PC-3 (cell line): ENCODE results near the gene NSDHL. TPM values are rescaled to one million over a fixed set of nuclear protein-coding genes. Genes with fewer than 3 reads are reported as not detected.

Experiments used
- ATAC-seq: fragments of 200-7000 bp; cut with Tn5 transposase; 2 replicates; pipeline ENCODE4 v1.9.1; 2020; ENCODE audit warnings: mild to moderate bottlenecking, moderate library complexity
- BruUV-seq: library from RNA; stranded (reverse); fragments of 400-500 nt; replicated peaks from 2 replicates; lab custom pipeline; 2021; lab: Mats Ljungman, UMichigan
- CTCF ChIA-PET: fragments of 300-600 bp; sonication (Branson Sonifier 250); formaldehyde crosslinking; loops from one replicate; lab custom pipeline; 2022; ENCODE audit warnings: antibody characterized with exemption; lab: Charles Lee
- POLR2A ChIA-PET: fragments of 300-600 bp; sonication (Branson Sonifier 250); formaldehyde crosslinking; loops from one replicate; lab custom pipeline; 2022; ENCODE audit warnings: antibody characterized with exemption; ENCODE audit not compliant: unreplicated experiment; lab: Charles Lee
- DNase-seq: peaks from one replicate; pipeline ENCODE4 v3.0.0-alpha.2; 2015
- H2AFZ ChIP-seq: fragments of 300-600 bp; sonication (generic); 2 replicates; pipeline ENCODE4 v1.6.0; 2016; ENCODE audit warnings: antibody characterized with exemption, low read length
- H3F3A ChIP-seq: fragments of 300-600 bp; sonication (generic); one replicate; pipeline ENCODE4 v1.6.0; 2017; ENCODE audit warnings: antibody characterized with exemption, low read length, control low read depth, mild to moderate bottlenecking; ENCODE audit not compliant: unreplicated experiment
- H3K27ac ChIP-seq: fragments of 300-600 bp; sonication (generic); 2 replicates; pipeline ENCODE4 v1.5.1; 2016; ENCODE audit warnings: mild to moderate bottlenecking, low read length
- H3K27me3 ChIP-seq: fragments of 300-600 bp; sonication (generic); 2 replicates; pipeline ENCODE4 v1.6.1; 2016; ENCODE audit warnings: low read length, mixed read lengths
- H3K36me3 ChIP-seq: fragments of 300-600 bp; sonication (generic); 2 replicates; pipeline ENCODE4 v1.6.1; 2016; ENCODE audit warnings: low read depth, mixed run types, low read length, mixed read lengths
- H3K4me1 ChIP-seq: fragments of 300-600 bp; sonication (generic); 2 replicates; pipeline ENCODE4 v1.5.1; 2016; ENCODE audit warnings: low read length; ENCODE audit not compliant: insufficient read depth
- H3K4me2 ChIP-seq: fragments of 300-600 bp; sonication (generic); 2 replicates; pipeline ENCODE4 v1.6.0; 2016; ENCODE audit warnings: low read length
- H3K4me3 ChIP-seq: fragments of 300-600 bp; sonication (generic); 2 replicates; pipeline ENCODE4 v1.5.1; 2016; ENCODE audit warnings: mild to moderate bottlenecking, low read length, mixed read lengths
- H3K79me2 ChIP-seq: fragments of 300-600 bp; sonication (generic); 2 replicates; pipeline ENCODE4 v1.6.1; 2017; ENCODE audit warnings: low read length, mixed read lengths
- H3K9ac ChIP-seq: fragments of 300-600 bp; sonication (generic); 2 replicates; pipeline ENCODE4 v1.6.0; 2016; ENCODE audit warnings: mild to moderate bottlenecking, low read length
- H3K9me2 ChIP-seq: fragments of 300-600 bp; sonication (generic); replicated peaks from 2 replicates; pipeline ENCODE4 v1.6.1; 2016; ENCODE audit warnings: mixed run types, low read length, mixed read lengths
- H3K9me3 ChIP-seq: fragments of 300-600 bp; sonication (generic); 2 replicates; pipeline ENCODE4 v1.6.1; 2016; ENCODE audit warnings: low read length, mixed read lengths
- H4K20me1 ChIP-seq: fragments of 300-600 bp; sonication (generic); 2 replicates; pipeline ENCODE4 v1.6.1; 2016; ENCODE audit warnings: low read length, mixed read lengths
- EZH2 ChIP-seq: fragments of 300-600 bp; sonication (generic); IDR thresholded peaks from one replicate; pipeline ENCODE4 v1.6.1; 2017; ENCODE audit warnings: antibody characterized with exemption, mild to moderate bottlenecking, low read length; ENCODE audit not compliant: unreplicated experiment
- EZH2phosphoT487 ChIP-seq: fragments of 300-600 bp; sonication (generic); IDR thresholded peaks from 2 replicates; pipeline ENCODE4 v1.6.1; 2018; ENCODE audit warnings: mild to moderate bottlenecking, antibody characterized with exemption, low read length, borderline replicate concordance
- intact Hi-C: fragments of 100-400 bp; cut with micrococcal nuclease; formaldehyde crosslinking; loops from 2 replicates; pipeline ENCODE4 v1.9.0; 2023
- total RNA-seq: library from RNA; depleted of rRNA; stranded (reverse); fragments of >200 nt; gene quantifications from 2 replicates; pipeline ENCODE4 v1.2.3, GENCODE V29; 2014
- TF ChIP-seq, protein P1 (sequence below): fragments of 300-600 bp; sonication (generic); conservative IDR thresholded peaks from 2 replicates; pipeline ENCODE4 v1.5.1; 2017; ENCODE audit warnings: antibody characterized with exemption, low read depth, mild to moderate bottlenecking, low read length

Gene NSDHL
- total RNA-seq, 1 experiment from 2014 or later, result 33.7 TPM

DNA sequence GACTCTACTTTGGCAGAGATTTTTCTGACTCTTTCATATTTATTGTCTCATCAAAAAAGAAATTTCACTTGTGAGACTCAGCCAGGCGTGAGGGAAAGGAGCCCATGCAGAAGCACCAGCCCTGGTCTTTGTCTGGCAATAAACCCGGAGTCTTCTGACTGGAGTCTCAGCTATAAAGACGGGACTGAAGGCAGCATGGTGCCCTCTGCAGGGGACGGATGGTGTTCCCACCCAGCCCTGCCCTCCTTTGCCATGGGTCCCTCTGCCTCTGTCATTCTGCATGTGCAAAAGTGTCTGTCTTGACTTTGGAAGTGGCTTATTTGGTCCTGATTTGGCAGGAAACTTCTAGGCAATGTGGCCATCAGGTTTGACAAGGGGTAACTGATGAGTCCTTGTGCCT is 81.2 kb downstream of the NSDHL start:
- no peaks in the 10 kb centered on the region for H4K20me1 ChIP-seq
- peaks cover 15% of the 10 kb centered on the region for H3K4me1 ChIP-seq
- H3K36me3 ChIP-seq, result no peaks in the 10 kb centered on the region
- ATAC-seq (no peak), DNase-seq (no peak)
- CTCF ChIA-PET, result no interaction called here
- no peaks in the 10 kb centered on the region for H3K9me2 ChIP-seq
- no peaks in the 10 kb centered on the region for H3K9me3 ChIP-seq
- no peak overlapping the region for H2AFZ ChIP-seq
- no peaks in the 10 kb centered on the region for H3K27me3 ChIP-seq
- H3K27ac ChIP-seq, result no peak overlapping the region
- H3K4me3 ChIP-seq, result no peak overlapping the region
- no peaks in the 10 kb centered on the region for H3F3A ChIP-seq
- intact Hi-C loops, result no loop called here
- TF ChIP-seq, protein P1, sequence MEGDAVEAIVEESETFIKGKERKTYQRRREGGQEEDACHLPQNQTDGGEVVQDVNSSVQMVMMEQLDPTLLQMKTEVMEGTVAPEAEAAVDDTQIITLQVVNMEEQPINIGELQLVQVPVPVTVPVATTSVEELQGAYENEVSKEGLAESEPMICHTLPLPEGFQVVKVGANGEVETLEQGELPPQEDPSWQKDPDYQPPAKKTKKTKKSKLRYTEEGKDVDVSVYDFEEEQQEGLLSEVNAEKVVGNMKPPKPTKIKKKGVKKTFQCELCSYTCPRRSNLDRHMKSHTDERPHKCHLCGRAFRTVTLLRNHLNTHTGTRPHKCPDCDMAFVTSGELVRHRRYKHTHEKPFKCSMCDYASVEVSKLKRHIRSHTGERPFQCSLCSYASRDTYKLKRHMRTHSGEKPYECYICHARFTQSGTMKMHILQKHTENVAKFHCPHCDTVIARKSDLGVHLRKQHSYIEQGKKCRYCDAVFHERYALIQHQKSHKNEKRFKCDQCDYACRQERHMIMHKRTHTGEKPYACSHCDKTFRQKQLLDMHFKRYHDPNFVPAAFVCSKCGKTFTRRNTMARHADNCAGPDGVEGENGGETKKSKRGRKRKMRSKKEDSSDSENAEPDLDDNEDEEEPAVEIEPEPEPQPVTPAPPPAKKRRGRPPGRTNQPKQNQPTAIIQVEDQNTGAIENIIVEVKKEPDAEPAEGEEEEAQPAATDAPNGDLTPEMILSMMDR, result peak; percentile 35; the same call in 1 of the 2 replicates
- TF ChIP-seq EZH2, result no peak
- TF ChIP-seq EZH2phosphoT487, result no peak
- BruUV-seq, result no TSS peak
- H3K79me2 ChIP-seq, result peaks cover 6% of the 10 kb centered on the region; the same call in 1 of the 2 replicates
- H3K9ac ChIP-seq, result no peak overlapping the region
- H3K4me2 ChIP-seq, result no peak overlapping the region
- POLR2A ChIA-PET, result no interaction called here

DNA sequence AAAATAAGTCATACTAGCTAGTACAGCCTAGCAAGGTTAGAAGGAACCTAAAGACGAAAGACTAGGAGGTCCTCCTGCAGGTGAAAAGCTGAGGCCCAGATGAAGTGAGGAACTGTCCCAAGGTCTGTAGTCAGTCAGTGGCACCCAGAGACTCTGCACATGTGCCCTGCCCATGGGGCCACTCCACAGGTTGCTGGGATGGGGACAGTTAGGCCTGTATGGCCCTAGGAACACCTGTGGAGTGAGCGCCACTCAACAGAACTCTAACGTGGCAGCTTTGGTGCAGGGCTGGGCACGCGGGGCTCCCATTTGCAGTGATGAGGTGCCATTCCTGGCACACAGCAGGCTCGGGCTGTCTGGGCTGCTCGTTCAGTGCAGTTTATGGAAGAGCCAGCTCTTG is 81.8 kb downstream of the NSDHL start:
- TF ChIP-seq EZH2phosphoT487, result no peak
- TF ChIP-seq, protein P1, result no peak
- no peak for TF ChIP-seq EZH2
- peaks cover 15% of the 10 kb centered on the region for H3K4me1 ChIP-seq
- H3K79me2 ChIP-seq, result peaks cover 6% of the 10 kb centered on the region; the same call in 1 of the 2 replicates
- no TSS peak for BruUV-seq
- no peaks in the 10 kb centered on the region for H4K20me1 ChIP-seq
- H3K27me3 ChIP-seq, result no peaks in the 10 kb centered on the region
- ATAC-seq, result no peak
- H3K9me3 ChIP-seq, result no peaks in the 10 kb centered on the region
- no peaks in the 10 kb centered on the region for H3K36me3 ChIP-seq
- intact Hi-C loops, result no loop called here
- ChIA-PET POLR2A (no interaction called here), CTCF (no interaction called here)
- no peak overlapping the region for H3K4me2 ChIP-seq
- H3K9me2 ChIP-seq, result no peaks in the 10 kb centered on the region
- no peaks in the 10 kb centered on the region for H3F3A ChIP-seq
- no peak for DNase-seq
- H3K9ac ChIP-seq, result no peak overlapping the region
- H3K27ac ChIP-seq, result no peak overlapping the region
- no peak overlapping the region for H2AFZ ChIP-seq
- H3K4me3 ChIP-seq, result no peak overlapping the region

DNA sequence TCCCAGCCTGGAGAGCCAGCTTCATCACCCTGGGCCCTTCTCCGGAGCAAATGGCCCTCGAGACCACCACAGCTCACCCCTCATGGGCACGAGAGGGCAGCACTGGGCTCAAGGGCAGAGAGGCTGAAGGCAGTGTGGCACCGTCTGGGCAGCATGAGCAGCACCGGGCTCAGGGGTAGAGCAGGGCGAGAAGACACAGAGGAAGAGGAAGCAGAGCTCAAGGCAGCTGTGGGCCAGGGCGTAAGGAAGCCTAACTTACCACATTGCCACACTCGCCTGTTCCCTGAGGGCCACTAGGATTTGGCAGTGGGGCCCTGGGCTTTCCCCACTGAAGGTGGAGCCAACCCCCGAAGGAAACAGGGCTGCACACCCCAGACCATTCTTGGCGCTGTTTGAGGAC is 82.5 kb downstream of the NSDHL start:
- peaks cover 4% of the 10 kb centered on the region; the same call in 1 of the 2 replicates for H3K36me3 ChIP-seq
- no peak overlapping the region for H3K4me2 ChIP-seq
- 0 out of 2 replicates have a peak, but pooled peaks cover 6% of the 10 kb centered on the region for H3K79me2 ChIP-seq
- H3K27me3 ChIP-seq, result no peaks in the 10 kb centered on the region
- intact Hi-C loops, result no loop called here
- DNase-seq (no peak), ATAC-seq (no peak)
- H3K9me2 ChIP-seq, result no peaks in the 10 kb centered on the region
- no peaks in the 10 kb centered on the region for H3F3A ChIP-seq
- no peak overlapping the region for H3K4me3 ChIP-seq
- ChIA-PET POLR2A (no interaction called here), CTCF (no interaction called here)
- TF ChIP-seq, protein P1, result no peak
- TF ChIP-seq EZH2phosphoT487, result no peak
- no peak for TF ChIP-seq EZH2
- no peak overlapping the region for H3K27ac ChIP-seq
- no peak overlapping the region for H2AFZ ChIP-seq
- no TSS peak for BruUV-seq
- H3K9ac ChIP-seq, result no peak overlapping the region
- no peaks in the 10 kb centered on the region for H3K9me3 ChIP-seq
- no peaks in the 10 kb centered on the region for H4K20me1 ChIP-seq
- H3K4me1 ChIP-seq, result peaks cover 15% of the 10 kb centered on the region
